8988T (cell line): ENCODE data around the gene CD28.

Source experiments
- DNase-seq: peaks from one replicate; pipeline ENCODE4 v3.0.0; 2011

Gene CD28

DNA sequence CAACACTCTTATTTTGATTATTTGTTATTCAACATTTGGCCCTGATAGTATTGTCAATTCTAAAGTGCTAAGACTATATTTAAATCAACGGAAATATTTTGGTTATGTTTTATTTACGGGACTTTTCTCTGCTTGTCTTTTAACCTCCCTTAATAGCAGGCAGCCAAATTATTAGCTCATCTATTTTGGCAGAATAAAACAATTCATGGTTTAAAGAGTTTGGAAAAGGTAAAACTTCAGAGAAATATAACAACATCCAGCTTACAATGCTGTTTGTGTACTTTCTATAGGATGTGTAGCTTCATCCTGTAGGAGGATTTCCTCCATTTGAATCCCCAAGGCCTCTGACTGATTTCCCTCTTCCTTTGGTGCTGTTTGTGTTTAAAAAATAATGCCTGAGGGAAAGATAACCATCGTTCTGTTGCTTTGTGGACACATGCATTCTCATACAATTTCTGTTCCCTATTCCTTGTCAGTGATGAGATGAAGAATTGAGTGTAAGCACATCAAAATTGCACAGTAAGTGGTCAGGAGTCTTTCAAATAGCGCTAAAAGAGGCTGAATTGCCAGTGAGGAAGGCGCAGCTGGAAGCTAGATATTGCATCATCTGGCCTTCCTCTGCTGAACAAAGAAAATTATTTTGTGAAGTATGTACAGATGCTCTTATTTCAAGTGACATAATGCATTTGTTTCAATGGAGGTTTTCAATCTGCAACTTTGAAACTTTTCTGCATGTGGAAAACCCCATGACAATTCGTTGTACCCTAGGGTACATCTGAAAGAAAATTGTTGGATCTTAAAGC, 80.3 kb downstream of the CD28 start:
- DNase-seq = no peak

DNA sequence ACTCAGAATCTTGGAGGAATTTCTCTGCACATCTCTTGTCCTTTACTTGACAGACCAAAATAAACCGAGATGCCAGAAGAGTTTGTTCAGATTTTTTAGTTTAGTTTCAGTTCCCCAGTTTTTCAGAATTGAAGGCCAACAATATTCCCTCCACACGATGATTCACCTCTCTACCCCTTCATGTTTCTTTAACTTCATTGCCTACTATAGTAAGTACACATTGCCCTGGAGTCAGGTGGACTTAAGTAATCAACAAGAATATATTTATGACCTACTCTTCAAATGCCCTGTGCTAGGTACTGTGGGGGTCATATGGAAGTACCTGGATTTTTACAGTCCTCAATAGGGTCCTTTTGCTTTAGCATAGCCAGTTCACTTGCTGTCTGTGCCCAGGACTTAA, 81.5 kb downstream of the CD28 start:
- DNase-seq = no peak
